Measurements from ENCODE around the gene MDC1.

MDC1 gene

GRCh38 chr6:30696432-30696831, 20.6 kb downstream of the MDC1 start:
- no peak for DNase-seq

GRCh38 chr6:30691208-30691847, 25.8 kb downstream of the MDC1 start:
- DNase-seq = no peak

- peak; percentile 75 for DNase-seq
Observed at GRCh38 chr6:30690403-30691207, 26.5 kb downstream of the MDC1 start, which contains the start of gene NRM. Gene NRM (minus strand): TSS chr6:30690984. CDS start chr6:30690974, 10 bp downstream.

- no peak for DNase-seq
Observed at GRCh38 chr6:30689985-30690384, 27.1 kb downstream of the MDC1 start.

- no peak for DNase-seq
Observed at GRCh38 chr6:30689022-30689865, 27.8 kb downstream of the MDC1 start.

GRCh38 chr6:30688569-30688968, 28.5 kb downstream of the MDC1 start:
- no peak for DNase-seq

GRCh38 chr6:30687659-30688431, 29.2 kb downstream of the MDC1 start:
- no peak for DNase-seq

GRCh38 chr6:30686908-30687658, 30.0 kb downstream of the MDC1 start:
- peak; percentile 82 for DNase-seq

GRCh38 chr6:30686009-30686907, 30.8 kb downstream of the MDC1 start, which contains the start of gene PPP1R18:
Gene PPP1R18 (minus strand): TSS chr6:30686645. CDS start chr6:30686018, 627 bp downstream.
- DNase-seq = no peak

GRCh38 chr6:30685157-30686008, 31.7 kb downstream of the MDC1 start:
- no peak for DNase-seq

GRCh38 chr6:30684386-30685156, 32.5 kb downstream of the MDC1 start:
- peak; percentile 43 for DNase-seq

GRCh38 chr6:30683980-30684338, 33.1 kb downstream of the MDC1 start:
- DNase-seq = no peak

- DNase-seq = no peak
Observed at GRCh38 chr6:30683183-30683979, 33.7 kb downstream of the MDC1 start.

- DNase-seq = peak; percentile 95
Observed at GRCh38 chr6:30682143-30683117, 34.7 kb downstream of the MDC1 start.

GRCh38 chr6:30681766-30682142, 35.3 kb downstream of the MDC1 start:
- DNase-seq = no peak

GRCh38 chr6:30679765-30680535, 37.1 kb downstream of the MDC1 start:
- DNase-seq = no peak

All from GF-D8 (cell line).